H9 (cell line): ENCODE measurements around the gene CXCL12. TPM values are rescaled to one million over a fixed set of nuclear protein-coding genes. Genes with fewer than 3 reads are reported as not detected.

ENCODE experiments used
- DNase-seq: peaks from one replicate; pipeline ENCODE4 v3.0.0-alpha.2; 2017
- H2AFZ ChIP-seq: one replicate; pipeline ENCODE4 v1.6.1; 2013; ENCODE audit warnings: mild to moderate bottlenecking, low read length, control low read depth, moderate library complexity
- H2AK5ac ChIP-seq: 2 replicates; pipeline ENCODE4 v1.6.1; 2013; ENCODE audit warnings: low read length, control low read depth, mixed read lengths; ENCODE audit not compliant: insufficient read length
- H2BK120ac ChIP-seq: one replicate; pipeline ENCODE4 v1.6.1; 2013; ENCODE audit warnings: low read depth, mild to moderate bottlenecking, low read length, control low read depth, inconsistent platforms; ENCODE audit not compliant: poor library complexity, severe bottlenecking
- H2BK12ac ChIP-seq: 2 replicates; pipeline ENCODE4 v1.6.1; 2013; ENCODE audit warnings: low read length, control low read depth, mixed read lengths, low read depth; ENCODE audit not compliant: insufficient read length
- H2BK15ac ChIP-seq: 2 replicates; pipeline ENCODE4 v1.6.1; 2013; ENCODE audit warnings: low read depth, low read length, control low read depth
- H2BK20ac ChIP-seq: one replicate; pipeline ENCODE4 v1.6.1; 2013; ENCODE audit warnings: low read depth, mild to moderate bottlenecking, low read length, control low read depth, inconsistent platforms; ENCODE audit not compliant: poor library complexity, severe bottlenecking
- H2BK5ac ChIP-seq: 2 replicates; pipeline ENCODE4 v1.6.1; 2013; ENCODE audit warnings: low read length, control low read depth, mixed read lengths; ENCODE audit not compliant: insufficient read length
- H3K14ac ChIP-seq: 2 replicates; pipeline ENCODE4 v1.6.1; 2013; ENCODE audit warnings: low read length, control low read depth; ENCODE audit not compliant: insufficient read depth
- H3K18ac ChIP-seq: 2 replicates; pipeline ENCODE4 v1.6.1; 2013; ENCODE audit warnings: low read depth, mild to moderate bottlenecking, mixed read lengths, low read length, control low read depth; ENCODE audit not compliant: insufficient read length
- H3K23ac ChIP-seq: 2 replicates; pipeline ENCODE4 v1.6.1; 2013; ENCODE audit warnings: low read length, control low read depth, mixed read lengths, low read depth; ENCODE audit not compliant: insufficient read length
- H3K23me2 ChIP-seq: 2 replicates; pipeline ENCODE4 v1.6.1; 2013; ENCODE audit warnings: low read depth, mild to moderate bottlenecking, mixed read lengths, low read length, control low read depth; ENCODE audit not compliant: insufficient read length, poor library complexity, severe bottlenecking
- H3K27ac ChIP-seq: 2 replicates; pipeline ENCODE4 v1.5.1; 2013; ENCODE audit warnings: low read length, control low read depth, mixed read lengths, low read depth; ENCODE audit not compliant: insufficient read length
- H3K27me3 ChIP-seq: 2 replicates; pipeline ENCODE4 v1.6.1; 2013; ENCODE audit warnings: low read length, control low read depth, inconsistent platforms; ENCODE audit not compliant: insufficient read depth
- H3K4ac ChIP-seq: 2 replicates; pipeline ENCODE4 v1.6.1; 2013; ENCODE audit warnings: low read depth, mild to moderate bottlenecking, control low read depth, inconsistent platforms, low read length, moderate library complexity
- H3K4me1 ChIP-seq: 2 replicates; pipeline ENCODE4 v1.6.1; 2013; ENCODE audit warnings: low read length, control low read depth, inconsistent platforms; ENCODE audit not compliant: insufficient read depth
- H3K4me2 ChIP-seq: 2 replicates; pipeline ENCODE4 v1.6.1; 2013; ENCODE audit warnings: low read length, control low read depth, mixed read lengths; ENCODE audit not compliant: insufficient read length, insufficient read depth
- H3K56ac ChIP-seq: 2 replicates; pipeline ENCODE4 v1.6.1; 2013; ENCODE audit warnings: low read depth, mild to moderate bottlenecking, mixed read lengths, low read length, control low read depth; ENCODE audit not compliant: insufficient read length
- H3K79me1 ChIP-seq: 2 replicates; pipeline ENCODE4 v1.6.1; 2013; ENCODE audit warnings: low read depth, mild to moderate bottlenecking, moderate library complexity, low read length, control low read depth, inconsistent platforms; ENCODE audit not compliant: insufficient read depth, poor library complexity, severe bottlenecking
- H3K79me2 ChIP-seq: 2 replicates; pipeline ENCODE4 v1.6.1; 2013; ENCODE audit warnings: low read length, control low read depth, inconsistent platforms; ENCODE audit not compliant: insufficient read depth
- H3K9ac ChIP-seq: 2 replicates; pipeline ENCODE4 v1.6.1; 2013; ENCODE audit warnings: low read length, control low read depth, mixed read lengths; ENCODE audit not compliant: insufficient read length; ENCODE audit errors: extremely low read depth
- H3K9me3 ChIP-seq: one replicate; pipeline ENCODE4 v1.6.1; 2013; ENCODE audit warnings: low read depth, low read length, inconsistent platforms; ENCODE audit not compliant: control insufficient read depth
- H3T11ph ChIP-seq: one replicate; pipeline ENCODE4 v1.6.1; 2013; ENCODE audit warnings: mild to moderate bottlenecking, low read length, control low read depth, inconsistent platforms
- H4K20me1 ChIP-seq: one replicate; pipeline ENCODE4 v1.6.1; 2013; ENCODE audit not compliant: control insufficient read depth, insufficient read length, insufficient read depth
- H4K5ac ChIP-seq: 2 replicates; pipeline ENCODE4 v1.6.1; 2013; ENCODE audit warnings: low read depth, mild to moderate bottlenecking, mixed read lengths, low read length, control low read depth; ENCODE audit not compliant: insufficient read length
- H4K8ac ChIP-seq: replicated peaks from 2 replicates; pipeline ENCODE4 v1.6.1; 2013; ENCODE audit warnings: low read length, control low read depth, mixed read lengths, low read depth; ENCODE audit not compliant: insufficient read length
- H4K91ac ChIP-seq: 2 replicates; pipeline ENCODE4 v1.6.1; 2013; ENCODE audit warnings: low read depth, mild to moderate bottlenecking, moderate library complexity, mixed read lengths, low read length, control low read depth; ENCODE audit not compliant: insufficient read length
- H3K27ac Mint-ChIP-seq, 3 experiments: 2 replicates in 2 of 3; 3 replicates in 1 of 3; pipeline ENCODE4 v1.8.0; 2020 to 2021; ENCODE audit warnings: mixed read lengths in 3 of 3, mild to moderate bottlenecking in 1 of 3, moderate library complexity in 1 of 3
- H3K27me3 Mint-ChIP-seq: 2 replicates; pipeline ENCODE4 v1.8.0; 2021; ENCODE audit warnings: low read depth, mild to moderate bottlenecking, moderate library complexity, mixed read lengths
- H3K36me3 Mint-ChIP-seq, 3 experiments: 2 replicates in 2 of 3; 3 replicates in 1 of 3; pipeline ENCODE4 v1.8.0; 2020 to 2021; ENCODE audit warnings: low read depth in 3 of 3, mixed read lengths in 3 of 3; ENCODE audit not compliant: insufficient read depth in 1 of 3
- H3K4me1 Mint-ChIP-seq, 2 experiments: 2 replicates each; pipeline ENCODE4 v1.8.0; 2020; ENCODE audit warnings: mixed read lengths in 2 of 2
- H3K4me3 Mint-ChIP-seq, 2 experiments: 2 replicates in 1 of 2; 3 replicates in 1 of 2; pipeline ENCODE4 v1.8.0; 2020 to 2021; ENCODE audit warnings: mild to moderate bottlenecking in 2 of 2, mixed read lengths in 2 of 2, moderate library complexity in 1 of 2
- H3K9me3 Mint-ChIP-seq, 2 experiments: 2 replicates in 1 of 2; 3 replicates in 1 of 2; pipeline ENCODE4 v1.8.0; 2020; ENCODE audit warnings: mild to moderate bottlenecking in 2 of 2, mixed read lengths in 2 of 2, moderate library complexity in 1 of 2
- CTCF ChIP-seq: fragments of 200-600 bp; sonication (generic); conservative IDR thresholded peaks from 3 replicates; pipeline ENCODE4 v1.8.0; 2021; ENCODE audit warnings: antibody characterized with exemption, mild to moderate bottlenecking
- WGBS: extraction: QIAGEN DNeasy Blood & Tissue Kit; methylation state at CpG from one replicate; pipeline ENCODE4 v1.1.7; 2013; ENCODE audit warnings: missing lambda C conversion rate, low lambda C conversion rate, mixed read lengths; ENCODE audit not compliant: insufficient read length; ENCODE audit errors: extremely low coverage; 5-methylcytosine and 5-hydroxymethylcytosine counted together
- total RNA-seq: library from RNA; stranded (reverse); gene quantifications from 2 replicates; pipeline ENCODE4 v1.2.1, GENCODE V29; 2021

CXCL12 gene
- total RNA-seq, 1 experiment from 2014 or later = 28.3 TPM

GRCh38 chr10:44353128-44353390, 31.8 kb downstream of the CXCL12 start:
- H3K27ac Mint-ChIP-seq = peak overlapping the region in 1 of 3 experiments; percentile 70; a peak in 1 of 7 replicates
- H2AFZ ChIP-seq = no peak overlapping the region
- no peak overlapping the region for H3K23ac ChIP-seq
- no peak overlapping the region for H3K18ac ChIP-seq
- no peak overlapping the region for H2BK5ac ChIP-seq
- H3K79me1 ChIP-seq = no peaks in the 10 kb centered on the region
- no peaks in the 10 kb centered on the region for H3K23me2 ChIP-seq
- no peak for TF ChIP-seq CTCF
- H3K9me3 ChIP-seq = no peaks in the 10 kb centered on the region
- peaks cover 8% of the 10 kb centered on the region for H3K27me3 Mint-ChIP-seq
- H3K56ac ChIP-seq = no peak overlapping the region
- H3K36me3 Mint-ChIP-seq = peaks cover 0 to 5% (median 0%) of the 10 kb centered on the region in 3 experiments; a peak in 3 of 7 replicates
- no peak overlapping the region for H3K4me2 ChIP-seq
- peaks cover 21 to 27% of the 10 kb centered on the region in 2 experiments for H3K4me1 Mint-ChIP-seq
- no peak overlapping the region for H3K4me3 Mint-ChIP-seq
- no peaks in the 10 kb centered on the region for H3K27me3 ChIP-seq
- no peak overlapping the region for H3K4ac ChIP-seq
- H4K91ac ChIP-seq = no peak overlapping the region
- H3K9ac ChIP-seq = no peak overlapping the region
- no peaks in the 10 kb centered on the region; a peak in 3 of 5 replicates for H3K9me3 Mint-ChIP-seq
- no peak overlapping the region for H2BK20ac ChIP-seq
- H2BK120ac ChIP-seq = no peak overlapping the region
- H2BK12ac ChIP-seq = no peak overlapping the region
- no peak overlapping the region for H3K14ac ChIP-seq
- no peak overlapping the region for H4K5ac ChIP-seq
- no peak for DNase-seq
- no peak overlapping the region for H3K27ac ChIP-seq
- peaks cover 2% of the 10 kb centered on the region for H4K20me1 ChIP-seq
- no peaks in the 10 kb centered on the region for H3K79me2 ChIP-seq
- H3T11ph ChIP-seq = no peak overlapping the region
- WGBS = no CpG with 5 or more reads among the region's 4 CpGs
- peaks cover 6% of the 10 kb centered on the region; the same call in 1 of the 2 replicates for H3K4me1 ChIP-seq
- no peak overlapping the region for H2AK5ac ChIP-seq
- H2BK15ac ChIP-seq = no peak overlapping the region
- H4K8ac ChIP-seq = no peak overlapping the region
